GM21786 (cell line): ENCODE measurements around the gene ZNF532.

Experiments
- ATAC-seq: cut with Tn5 transposase; IDR thresholded peaks from one replicate; pipeline ENCODE4 v1.9.1; 2021; ENCODE audit not compliant: unreplicated experiment

The ZNF532 gene

DNA sequence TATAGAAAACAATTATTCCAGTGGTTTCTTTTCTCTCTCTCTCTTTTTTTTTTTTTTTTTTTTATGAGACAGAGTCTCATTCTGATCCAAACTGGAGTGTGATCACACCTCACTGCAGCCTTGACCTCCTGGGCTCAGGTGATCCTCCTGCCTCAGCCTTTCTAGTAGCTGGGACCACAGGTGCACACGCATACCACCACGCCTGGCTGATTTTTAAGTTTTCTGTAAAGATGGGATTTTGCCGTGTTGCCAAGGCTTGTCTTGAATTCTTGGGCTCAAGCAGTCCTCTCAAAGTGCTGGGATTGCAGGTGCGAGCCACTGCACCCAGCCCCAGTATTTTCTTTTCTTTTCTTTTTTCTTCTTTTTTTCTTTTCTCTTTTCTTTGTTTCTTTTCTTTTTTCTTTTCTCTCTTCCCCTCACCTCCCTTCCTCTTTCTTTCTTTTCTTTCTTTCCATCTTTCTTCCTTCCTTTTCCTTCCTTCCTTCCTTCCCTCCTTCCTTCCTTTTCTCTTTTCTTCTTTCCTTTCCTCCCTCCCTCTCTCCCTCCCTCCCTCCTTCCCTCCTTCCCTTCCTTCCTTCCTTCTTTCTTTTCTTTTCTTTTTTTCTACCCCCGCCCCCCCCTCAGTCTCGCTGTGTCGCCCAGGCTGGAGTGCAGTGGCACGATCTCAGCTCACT is 76.9 kb downstream of the ZNF532 start:
- ATAC-seq = no peak

DNA sequence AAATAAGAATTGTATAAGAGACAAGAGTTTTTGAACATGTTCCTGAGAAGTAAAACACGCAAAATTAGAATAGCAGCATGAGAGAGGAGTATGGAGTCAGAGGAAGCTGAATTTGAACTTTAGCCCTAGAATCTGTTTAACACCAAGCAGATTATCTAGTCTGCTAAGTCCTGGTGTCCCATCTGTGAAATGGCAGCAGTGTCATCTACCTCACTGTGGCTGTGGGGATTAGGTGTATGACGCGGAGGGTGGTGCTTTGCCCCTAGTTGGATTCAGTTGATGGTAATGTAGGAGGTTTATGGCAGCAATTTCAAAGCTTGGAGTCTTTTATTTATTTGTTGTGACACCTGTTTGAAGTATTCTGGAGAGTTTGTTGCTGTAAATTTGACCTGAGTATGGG is 79.2 kb downstream of the ZNF532 start:
- no peak for ATAC-seq

DNA sequence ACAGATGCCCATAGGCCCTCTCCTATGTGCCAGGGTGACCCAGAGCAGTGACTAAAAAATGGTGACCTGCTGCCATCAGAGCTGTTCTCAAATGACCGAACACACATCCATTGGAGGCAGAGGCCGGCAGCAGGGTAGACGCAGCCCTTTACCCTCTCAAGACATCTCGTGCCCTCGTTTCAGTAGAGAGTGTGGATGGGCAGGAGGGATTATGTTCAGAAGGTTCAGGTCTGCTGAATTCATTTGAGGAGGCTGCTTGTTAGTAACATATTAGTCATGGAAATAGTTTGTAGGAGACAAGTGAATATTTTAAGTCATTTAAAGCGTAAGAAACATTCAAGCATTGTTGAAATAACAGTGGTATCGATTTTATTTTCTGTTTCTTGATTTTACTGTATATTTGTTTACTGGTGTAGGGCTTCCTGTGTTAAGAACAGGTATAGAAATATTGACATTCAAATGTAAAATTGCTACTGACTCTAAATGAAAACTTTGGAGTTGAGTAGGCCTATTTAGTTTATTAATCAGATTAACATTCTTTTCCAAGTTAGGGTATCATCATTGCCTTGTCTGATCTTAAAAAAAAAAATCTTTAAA is 82.6 kb downstream of the ZNF532 start:
- no peak for ATAC-seq

DNA sequence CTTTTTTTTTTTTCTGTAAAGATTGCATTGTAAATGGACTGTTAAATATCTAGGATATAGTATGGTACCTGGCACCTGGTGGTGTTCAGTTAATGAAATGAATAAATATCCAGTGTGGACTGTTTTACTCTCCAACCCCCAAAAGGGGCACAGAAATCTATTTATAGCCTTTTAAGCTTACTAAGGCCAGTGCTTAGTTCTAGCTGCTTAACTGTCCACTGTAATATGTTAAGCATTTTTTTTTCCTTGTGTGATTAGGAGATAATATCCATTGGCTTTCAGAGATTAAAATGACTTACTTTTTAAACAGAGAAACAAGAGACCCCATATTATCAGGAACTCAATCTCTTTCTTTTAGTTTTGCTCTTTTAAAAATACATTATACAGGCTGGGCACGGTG is 84.4 kb downstream of the ZNF532 start:
- no peak for ATAC-seq

DNA sequence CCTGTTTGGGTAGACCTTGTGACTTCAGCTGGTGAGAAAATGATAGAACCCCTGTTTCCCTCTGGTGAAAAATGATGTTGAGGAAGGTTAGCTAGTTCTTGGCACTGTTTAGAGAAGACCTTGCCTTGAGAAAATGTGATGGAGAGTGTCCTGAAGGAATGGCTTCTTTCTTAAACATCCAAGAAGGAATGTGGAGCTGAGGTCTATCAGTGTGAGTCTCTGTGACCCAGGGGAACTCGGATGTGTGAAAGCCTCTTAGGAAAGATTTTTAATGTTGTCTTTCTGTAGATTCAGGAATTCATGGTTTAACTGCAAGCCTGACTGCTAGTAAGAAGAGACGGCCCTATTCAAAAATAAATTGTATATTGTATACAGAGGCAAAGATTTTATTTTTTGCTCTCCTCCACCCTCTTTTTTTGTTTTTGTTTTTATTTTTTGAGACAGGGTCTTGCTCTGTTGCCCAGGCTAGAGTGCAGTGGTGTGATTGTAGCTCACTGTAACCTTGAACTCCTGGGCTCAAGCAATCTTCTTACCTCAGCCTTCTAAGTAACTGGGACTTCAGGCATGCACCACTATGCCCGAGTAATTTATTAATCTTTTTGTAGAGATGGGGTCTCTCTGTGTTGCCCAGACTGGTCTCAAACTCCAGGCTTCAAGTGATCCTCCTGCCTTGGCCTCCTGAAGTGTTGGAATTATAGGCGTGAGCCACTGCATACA is 87.5 kb downstream of the ZNF532 start:
- ATAC-seq = no peak

DNA sequence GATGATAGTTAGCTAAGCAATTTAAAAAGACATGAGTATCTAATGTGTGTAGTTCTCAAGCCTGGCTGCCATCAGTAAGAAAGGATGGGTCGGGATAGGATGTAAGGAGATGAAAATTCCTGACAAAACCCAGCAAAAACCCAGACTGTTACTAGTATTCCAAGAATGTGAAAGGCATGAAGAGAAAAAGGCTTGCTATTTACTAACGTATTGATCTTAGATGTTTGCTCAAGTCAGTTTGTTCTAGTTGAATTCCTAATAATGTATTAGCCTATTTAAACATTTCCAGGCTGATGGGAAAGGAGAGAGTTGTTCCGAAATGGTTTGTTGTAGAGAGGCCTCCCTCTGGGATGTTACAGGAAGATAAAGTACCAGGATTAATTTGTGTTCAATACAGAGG is 88.2 kb downstream of the ZNF532 start:
- ATAC-seq = no peak

DNA sequence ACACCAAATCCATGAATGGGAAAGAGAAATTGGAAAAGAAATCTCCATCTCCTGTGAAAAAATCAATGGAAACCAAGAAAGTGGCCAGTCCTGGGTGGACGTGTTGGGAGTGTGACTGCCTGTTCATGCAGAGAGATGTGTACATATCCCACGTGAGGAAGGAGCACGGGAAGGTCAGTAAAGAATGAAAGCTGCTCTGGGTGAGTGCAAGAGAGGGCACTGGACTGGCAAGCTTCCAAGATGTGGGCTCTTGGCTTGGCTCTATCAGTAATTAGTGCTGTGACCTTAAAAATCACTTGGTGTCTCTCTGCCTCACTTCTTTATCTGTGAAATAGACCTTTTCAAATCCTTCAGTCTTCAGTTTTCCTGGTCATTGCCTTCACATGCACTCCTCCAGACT is 89.0 kb downstream of the ZNF532 start:
- no peak for ATAC-seq

DNA sequence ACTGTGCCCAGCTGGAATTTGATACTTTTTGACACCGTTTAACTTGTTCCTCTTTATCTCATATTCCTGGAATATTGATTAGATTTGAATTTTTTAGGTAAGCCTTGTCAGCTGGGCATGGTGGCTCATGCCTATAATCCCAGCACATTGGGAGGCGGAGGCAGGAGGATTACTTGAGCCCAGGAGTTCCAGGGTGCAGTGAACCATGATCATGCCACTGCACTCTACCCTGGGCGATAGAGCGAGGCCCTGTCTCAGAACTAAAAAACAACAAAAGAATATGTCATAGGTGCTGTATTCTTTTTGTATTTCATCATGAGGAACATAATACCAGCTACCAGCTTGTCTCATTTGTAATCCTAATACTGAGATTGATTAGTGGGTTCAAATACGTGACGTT is 90.3 kb downstream of the ZNF532 start:
- ATAC-seq = no peak

DNA sequence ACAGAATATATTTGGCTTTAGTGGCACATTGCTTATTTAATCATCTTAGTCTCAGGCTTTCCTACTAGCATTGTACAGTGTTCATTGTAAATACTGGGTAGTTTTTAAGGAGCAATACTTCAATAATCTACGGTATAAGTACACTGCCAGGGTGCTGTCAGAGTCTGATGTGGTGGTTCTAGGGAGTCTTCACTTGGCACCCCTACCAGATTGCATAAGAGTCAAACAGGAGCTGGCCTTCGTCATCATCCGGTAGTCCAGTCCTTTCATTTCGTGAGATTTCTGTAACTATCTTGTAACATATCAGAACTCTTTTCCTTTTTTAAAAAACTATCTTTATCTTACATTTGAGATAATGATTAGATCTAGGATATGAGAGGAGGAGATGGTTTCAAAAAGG is 91.1 kb downstream of the ZNF532 start:
- no peak for ATAC-seq

DNA sequence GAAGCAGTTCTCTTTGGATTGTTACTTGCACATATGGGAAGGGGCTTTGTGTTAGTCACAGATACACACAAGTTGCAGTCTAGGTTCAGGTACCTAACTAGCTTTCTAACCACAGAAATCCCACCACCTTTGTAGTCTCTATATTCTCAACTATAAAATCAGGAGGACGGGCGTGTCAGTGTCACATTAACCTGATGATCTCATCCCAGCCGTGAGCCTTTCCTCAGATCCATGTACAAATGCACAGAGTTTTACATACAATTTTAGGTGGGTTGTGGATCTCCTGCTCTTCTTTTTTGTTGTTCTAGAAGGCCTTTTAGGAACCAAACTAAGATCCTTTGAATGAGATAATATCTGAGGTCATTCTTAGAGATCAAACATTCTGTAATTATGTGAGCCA is 94.0 kb downstream of the ZNF532 start:
- ATAC-seq = no peak

DNA sequence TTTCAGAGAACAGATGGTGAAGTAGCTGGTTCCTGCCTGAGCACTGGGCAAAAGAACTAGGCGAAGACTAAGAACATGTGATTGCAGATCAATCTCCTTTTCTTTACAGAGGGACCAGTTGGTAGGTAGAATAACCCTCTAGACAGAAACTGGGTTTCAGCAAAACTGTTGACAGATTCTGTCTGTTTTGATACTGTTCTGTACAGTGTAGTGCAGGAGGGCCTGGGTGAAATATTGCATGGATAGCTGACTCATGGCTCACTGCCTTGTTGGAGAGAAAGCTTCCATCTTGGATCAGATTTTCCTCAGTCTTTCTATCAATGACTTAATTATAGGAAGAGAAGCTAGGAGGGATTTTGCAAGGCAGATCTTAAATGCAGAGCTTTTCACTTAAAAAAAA is 95.8 kb downstream of the ZNF532 start:
- ATAC-seq = no peak

DNA sequence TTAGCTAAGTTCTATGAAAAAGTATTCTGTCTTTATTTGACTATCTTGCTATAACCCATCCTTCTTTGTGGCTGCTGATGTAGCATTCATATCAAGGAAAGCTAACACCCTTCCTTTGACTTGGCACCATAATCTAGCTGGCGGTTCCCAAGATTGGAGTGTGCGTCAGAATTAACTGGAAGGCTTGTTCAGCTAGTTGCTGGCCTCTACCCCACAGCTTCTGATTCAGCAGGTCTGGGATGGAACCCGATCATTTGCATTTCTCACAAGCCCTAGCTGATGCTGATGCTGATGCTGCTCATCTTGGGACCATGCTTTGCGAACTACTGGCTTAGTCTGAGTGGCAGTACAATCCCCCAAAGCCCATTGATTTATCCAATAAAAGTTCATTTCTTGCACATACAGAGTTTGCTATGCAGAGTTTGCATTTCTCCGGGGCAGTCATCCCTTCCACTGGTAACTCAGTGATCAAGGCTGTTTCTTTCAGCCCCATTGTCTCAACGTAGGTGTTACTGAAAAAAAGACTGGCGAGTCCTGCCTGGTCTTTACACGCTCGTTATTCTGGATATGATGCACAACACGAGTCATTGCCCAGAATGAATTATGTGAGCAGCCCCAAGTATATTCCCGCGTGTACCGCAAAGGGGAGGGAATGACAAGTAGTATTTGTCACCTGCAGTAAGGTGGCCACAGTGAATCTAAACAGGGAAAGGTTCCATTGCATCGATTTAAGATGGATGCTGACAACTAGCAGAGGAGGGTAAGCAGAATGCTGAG is 96.5 kb downstream of the ZNF532 start:
- ATAC-seq = no peak

DNA sequence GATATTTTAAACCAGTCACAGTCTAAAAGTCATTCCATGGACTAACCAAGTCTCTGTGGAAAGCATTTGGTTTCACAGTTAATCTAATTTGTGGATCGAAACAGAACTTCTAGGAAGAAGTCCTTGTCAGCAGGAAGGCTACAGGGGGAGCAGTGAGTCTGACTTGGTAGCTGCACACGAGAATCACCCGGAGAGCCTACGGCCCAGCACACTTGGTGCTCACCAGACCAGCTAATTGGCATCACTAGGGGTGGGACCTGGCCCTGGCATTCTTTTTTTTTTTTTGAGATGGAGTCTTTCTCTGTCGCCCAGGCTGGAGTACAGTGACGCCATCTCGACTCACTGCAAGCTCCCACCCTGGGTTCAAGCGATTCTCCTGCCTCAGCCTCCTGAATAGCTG is 97.7 kb downstream of the ZNF532 start:
- no peak for ATAC-seq

DNA sequence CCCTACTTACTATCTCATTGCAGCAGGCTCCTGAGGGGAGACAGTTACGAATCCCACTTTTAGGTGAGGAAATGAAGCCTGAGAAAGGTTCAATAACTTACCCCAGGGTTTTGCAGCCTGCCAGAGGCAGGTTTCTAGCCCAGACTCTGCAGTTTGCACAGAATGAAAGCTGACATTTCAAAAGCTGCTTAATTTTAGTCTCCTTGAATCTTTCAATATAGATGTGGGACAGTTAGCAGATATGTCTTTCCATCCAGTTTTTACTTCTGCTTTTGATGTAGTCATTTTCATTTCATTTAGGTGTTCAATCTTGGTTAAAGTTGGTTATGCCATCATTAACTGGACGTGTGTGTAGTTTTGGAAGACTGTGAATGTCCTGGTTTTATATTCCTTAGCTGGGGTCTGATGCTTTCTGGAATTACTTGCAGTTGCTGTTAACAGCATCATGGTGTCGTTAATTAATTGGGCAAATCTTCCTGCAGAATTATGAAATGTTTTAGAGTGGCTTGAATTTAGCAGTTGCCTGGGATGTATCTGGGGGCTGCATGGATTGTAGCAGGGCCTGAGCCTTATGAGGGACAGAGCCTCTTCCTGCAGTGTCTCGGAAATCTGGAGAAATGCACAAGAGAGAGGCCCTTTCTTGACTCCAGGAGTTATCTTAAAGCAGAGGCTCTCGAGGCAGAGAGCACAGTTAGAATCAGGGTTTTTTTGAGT is 100.8 kb downstream of the ZNF532 start:
- ATAC-seq = no peak

DNA sequence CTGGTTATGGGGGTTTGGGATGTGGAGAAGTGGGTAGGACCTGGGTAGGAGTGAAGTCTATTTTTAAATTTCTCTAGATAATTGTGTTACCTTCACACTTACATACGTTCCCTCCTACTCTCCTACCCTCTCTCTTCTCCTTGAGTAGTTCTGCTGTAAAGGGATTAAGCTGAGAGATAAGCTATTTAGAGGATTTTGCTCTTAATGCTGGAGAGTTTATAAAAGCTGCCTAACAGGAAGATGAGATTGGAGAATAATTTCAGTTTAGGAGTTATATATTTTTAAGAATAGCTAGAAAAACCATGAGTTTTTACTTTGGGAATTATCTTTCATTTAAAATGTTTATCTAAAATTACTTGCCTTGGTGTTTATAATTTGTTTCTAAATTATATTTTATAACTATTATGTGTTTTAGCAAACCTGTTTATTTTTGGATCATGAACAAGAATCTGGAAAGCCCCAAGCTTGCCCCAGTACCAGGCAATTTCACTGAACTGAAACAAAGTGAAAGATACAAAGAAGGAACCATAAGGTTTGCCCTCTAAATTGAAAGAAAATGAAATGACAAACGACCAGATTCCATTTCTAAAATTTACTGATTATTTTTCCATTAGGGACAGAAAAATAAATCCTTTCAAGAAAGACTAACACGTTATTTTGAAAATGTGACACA is 101.5 kb downstream of the ZNF532 start:
- no peak for ATAC-seq

DNA sequence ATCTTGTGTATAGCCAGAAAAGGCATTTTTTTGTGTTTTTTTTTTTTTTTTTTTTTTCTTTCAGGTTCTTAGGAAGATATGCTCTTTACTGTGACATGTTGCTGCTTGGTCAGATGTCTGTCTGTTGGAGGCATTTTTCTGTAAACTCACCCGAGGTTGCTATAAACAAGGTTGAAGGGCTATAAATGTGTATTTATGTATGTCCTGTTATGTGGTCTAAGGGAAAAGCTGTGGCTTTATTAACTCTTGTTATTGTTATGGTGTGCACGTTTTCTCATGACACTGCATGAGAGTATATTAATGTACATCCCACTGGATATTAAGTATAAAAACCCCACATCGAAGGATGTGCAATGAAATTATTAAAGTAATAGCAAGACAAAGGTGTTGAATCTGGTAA is 102.0 kb downstream of the ZNF532 start:
- ATAC-seq = no peak

DNA sequence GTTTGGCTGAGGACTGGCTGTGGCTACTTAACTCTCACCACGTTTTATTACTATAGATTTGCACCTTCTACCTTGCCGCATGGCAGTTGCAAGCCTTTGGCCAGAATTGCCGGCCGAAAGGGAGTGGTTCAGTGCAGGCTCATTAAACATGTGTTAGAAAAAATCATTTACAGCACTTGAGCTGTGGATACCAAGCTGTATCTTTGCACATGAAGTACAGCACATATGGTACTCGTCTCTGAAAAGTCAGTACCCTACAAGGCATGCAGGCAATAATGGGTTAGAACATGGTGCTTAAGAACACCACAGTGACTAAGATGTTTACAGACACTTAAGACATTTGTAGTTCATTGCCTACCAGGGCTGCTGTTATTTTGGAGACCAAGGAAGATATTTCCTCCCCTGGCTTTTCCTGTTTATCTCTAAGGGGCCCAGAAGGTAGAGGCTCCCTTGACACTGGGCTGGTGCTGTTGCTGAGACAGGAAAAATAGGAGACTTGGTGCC is 103.1 kb downstream of the ZNF532 start:
- no peak for ATAC-seq

DNA sequence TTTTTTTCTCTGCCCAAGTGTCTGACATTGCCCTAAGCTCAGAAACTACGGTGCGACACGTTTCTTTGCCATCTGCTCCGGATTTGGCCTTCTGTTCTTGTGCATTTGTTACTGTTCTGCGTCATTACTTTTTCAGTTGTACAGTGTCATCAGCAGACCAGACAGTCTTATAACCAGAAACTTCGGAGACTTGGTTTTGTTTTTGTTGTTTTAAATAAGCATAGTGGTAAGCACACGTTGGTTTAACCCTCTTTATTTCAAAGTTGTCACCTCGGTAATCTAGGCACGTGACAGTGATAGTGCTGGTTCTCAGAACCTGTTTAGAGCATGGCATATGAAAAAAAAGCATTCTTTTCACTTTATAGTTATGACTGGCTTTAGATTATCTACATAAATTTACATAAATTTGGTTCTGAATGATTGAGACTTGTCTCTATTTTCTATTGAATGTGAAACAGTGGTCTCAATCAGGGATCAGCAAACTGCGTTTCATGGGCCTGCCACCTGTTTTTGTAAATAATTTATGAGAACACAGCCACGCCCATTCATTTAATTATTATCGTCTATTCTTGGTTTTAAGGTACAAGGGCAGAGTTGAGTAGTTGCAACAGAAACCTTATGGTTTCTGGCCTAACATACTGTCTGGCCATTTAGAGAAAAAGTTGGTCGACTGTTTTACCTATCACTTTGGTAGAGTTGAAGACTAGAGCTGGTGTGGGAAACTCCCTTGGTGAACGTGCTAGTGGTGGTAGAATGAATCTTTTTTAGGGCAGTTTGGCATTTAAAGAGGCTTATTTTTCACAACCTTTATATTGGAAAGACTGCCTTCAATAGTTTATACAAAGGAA is 106.5 kb downstream of the ZNF532 start:
- ATAC-seq = peak; percentile 81

DNA sequence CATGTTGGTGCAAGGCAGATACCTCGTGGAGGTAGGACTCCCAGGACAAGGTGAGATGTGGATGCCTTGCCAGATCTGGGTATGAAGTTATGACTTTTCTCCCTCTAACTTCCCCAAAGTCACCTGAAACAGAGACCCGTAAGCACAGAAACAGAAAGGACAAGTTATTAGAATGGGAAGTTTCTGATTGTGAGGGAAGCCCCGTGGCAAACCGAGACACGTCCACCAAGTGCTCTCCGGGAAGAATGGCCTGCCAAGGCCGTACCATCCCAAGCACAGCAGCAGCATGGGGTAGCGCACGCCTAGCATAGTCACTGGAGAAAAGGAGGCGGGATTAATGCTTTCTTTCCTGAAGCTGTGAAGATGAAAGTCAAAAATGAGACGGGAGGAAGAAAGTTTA is 110.6 kb downstream of the ZNF532 start:
- no peak for ATAC-seq
